ENCODE measurements around the gene GABBR2.

DNA sequence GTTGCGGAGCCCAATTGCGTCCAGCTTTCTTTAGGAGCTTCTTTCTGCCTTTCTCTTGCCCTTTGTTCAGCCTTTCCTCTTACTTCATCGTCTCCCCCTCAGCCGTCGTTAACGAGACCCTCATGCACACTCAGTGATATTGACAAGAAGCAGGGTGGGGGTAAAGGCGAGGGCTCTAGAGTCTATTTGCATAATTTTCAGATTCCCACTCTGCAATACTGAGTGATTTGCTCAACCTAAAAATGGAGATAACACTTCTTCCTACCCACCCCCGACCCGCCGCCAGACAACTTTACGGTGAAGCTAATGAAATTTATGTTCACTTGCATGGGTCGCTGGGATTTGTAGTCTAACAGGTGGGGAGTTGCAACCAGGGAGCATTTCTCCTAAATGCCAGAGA is 452.0 kb downstream of the GABBR2 start:
- TF ChIP-seq POLR2A (IDR thresholded peaks at IDR 0.05) (no peak), CTCF (IDR thresholded peaks at IDR 0.05) (no peak)
